T47D (cell line): ENCODE results near the gene UBTD1.

Experiments used
- DNase-seq, 2 experiments: peaks; one replicate each; pipeline versions ENCODE4 v3.0.0 to v3.0.0-alpha.2; 2011 to 2012; ENCODE audit warnings: low read depth in 1 of 2, low spot score in 1 of 2
- JUND ChIP-seq: IDR thresholded peaks from 2 replicates; pipeline ENCODE4 v1.6.1; 2012; ENCODE audit warnings: low read depth
- in situ Hi-C: cut with HindIII; loops from 2 replicates; pipeline ENCODE4 v1.10.0; 2016; ENCODE audit warnings: low sequenced_read_pairs, low pct_unique_long_range_greater_than_20kb

Gene UBTD1

GRCh38 chr10:97498841-97499560 is at the start of gene UBTD1:
UBTD1 (plus strand) TSS chr10:97498924; CDS start chr10:97499204, 280 bp downstream.
- peak; percentile 60 to 98 for DNase-seq
- no peak for TF ChIP-seq JUND
- in situ Hi-C loops: no loop called here

- DNase-seq: peak in 1 of 2 experiments; percentile 32
- TF ChIP-seq JUND: no peak
- in situ Hi-C loops: no loop called here
Measured at GRCh38 chr10:97450828-97451227, 47.9 kb upstream of the UBTD1 start.

GRCh38 chr10:97451605-97452004 is 47.1 kb upstream of the UBTD1 start:
- in situ Hi-C loops: no loop called here
- DNase-seq: no peak
- TF ChIP-seq JUND: no peak

- in situ Hi-C loops: no loop called here
- TF ChIP-seq JUND: no peak
- no peak for DNase-seq
Measured at GRCh38 chr10:97452352-97452751, 46.4 kb upstream of the UBTD1 start.

GRCh38 chr10:97454330-97455036 is 44.2 kb upstream of the UBTD1 start:
- DNase-seq: peak in 1 of 2 experiments; percentile 47
- no peak for TF ChIP-seq JUND
- in situ Hi-C loops: no loop called here

- TF ChIP-seq JUND: no peak
- DNase-seq: no peak
- in situ Hi-C loops: no loop called here
Measured at GRCh38 chr10:97456034-97456685, 42.6 kb upstream of the UBTD1 start.

GRCh38 chr10:97456686-97457065 is 42.0 kb upstream of the UBTD1 start:
- no peak for DNase-seq
- in situ Hi-C loops: no loop called here
- no peak for TF ChIP-seq JUND

GRCh38 chr10:97459111-97459510 is 39.6 kb upstream of the UBTD1 start:
- in situ Hi-C loops: no loop called here
- DNase-seq: no peak
- TF ChIP-seq JUND: no peak

- DNase-seq: no peak
- TF ChIP-seq JUND: no peak
- in situ Hi-C loops: no loop called here
Measured at GRCh38 chr10:97459933-97460332, 38.8 kb upstream of the UBTD1 start.

- no peak for TF ChIP-seq JUND
- DNase-seq: no peak
- in situ Hi-C loops: no loop called here
Measured at GRCh38 chr10:97462309-97462708, 36.4 kb upstream of the UBTD1 start.

GRCh38 chr10:97463363-97464132 is 35.2 kb upstream of the UBTD1 start:
- TF ChIP-seq JUND: no peak
- in situ Hi-C loops: no loop called here
- peak; percentile 68 to 85 for DNase-seq

GRCh38 chr10:97464226-97464625 is 34.5 kb upstream of the UBTD1 start:
- in situ Hi-C loops: no loop called here
- DNase-seq: no peak
- no peak for TF ChIP-seq JUND

GRCh38 chr10:97465982-97466381 is 32.7 kb upstream of the UBTD1 start:
- no peak for TF ChIP-seq JUND
- in situ Hi-C loops: no loop called here
- no peak for DNase-seq
